Mesenchymal stem cell (in vitro differentiated cells and primary cell): ENCODE results near the gene DHRSX.

ENCODE experiments used
- DNase-seq: peaks from one replicate; pipeline ENCODE4 v3.0.0-alpha.2; 2013
- H2AFZ ChIP-seq: one replicate; pipeline ENCODE4 v1.6.1; 2013; ENCODE audit warnings: low read depth, mild to moderate bottlenecking, control low read depth, inconsistent platforms, low read length, moderate library complexity
- H2AK5ac ChIP-seq: 2 replicates; pipeline ENCODE4 v1.6.1; 2013; ENCODE audit warnings: low read length, moderate library complexity, mild to moderate bottlenecking, inconsistent platforms; ENCODE audit not compliant: severe bottlenecking
- H2BK120ac ChIP-seq: one replicate; pipeline ENCODE4 v1.6.1; 2013; ENCODE audit warnings: low read depth, mild to moderate bottlenecking, inconsistent platforms, low read length, moderate library complexity
- H2BK12ac ChIP-seq, 2 experiments: one replicate each; pipeline ENCODE4 v1.6.1; 2013; ENCODE audit warnings: inconsistent platforms in 2 of 2, low read length in 2 of 2, mild to moderate bottlenecking in 2 of 2, moderate library complexity in 2 of 2, control low read depth in 1 of 2
- H2BK15ac ChIP-seq: one replicate; pipeline ENCODE4 v1.6.1; 2013; ENCODE audit warnings: mild to moderate bottlenecking, low read depth, inconsistent platforms; ENCODE audit not compliant: poor library complexity, severe bottlenecking
- H2BK5ac ChIP-seq: 2 replicates; pipeline ENCODE4 v1.6.1; 2013; ENCODE audit warnings: low read depth, mild to moderate bottlenecking, low read length, control low read depth, inconsistent platforms; ENCODE audit not compliant: poor library complexity, severe bottlenecking
- H3K14ac ChIP-seq, 2 experiments: one replicate each; pipeline ENCODE4 v1.6.1; 2013; ENCODE audit warnings: inconsistent platforms in 2 of 2, low read length in 2 of 2, control low read depth in 1 of 2, mild to moderate bottlenecking in 1 of 2, moderate library complexity in 1 of 2
- H3K18ac ChIP-seq, 2 experiments: one replicate each; pipeline ENCODE4 v1.6.1; 2013; ENCODE audit warnings: inconsistent platforms in 2 of 2, low read length in 2 of 2, control low read depth in 1 of 2, low read depth in 1 of 2, mild to moderate bottlenecking in 1 of 2
- H3K23ac ChIP-seq, 2 experiments: one replicate each; pipeline ENCODE4 v1.6.1; 2013; ENCODE audit warnings: inconsistent platforms in 2 of 2, low read length in 2 of 2, mild to moderate bottlenecking in 2 of 2, moderate library complexity in 2 of 2, control low read depth in 1 of 2
- H3K27ac ChIP-seq: 2 replicates; pipeline ENCODE4 v1.5.1; 2013; ENCODE audit warnings: mild to moderate bottlenecking, moderate library complexity, low read length, control low read depth, inconsistent platforms; ENCODE audit not compliant: poor library complexity, severe bottlenecking
- H3K27me3 ChIP-seq, 2 experiments: 2 replicates each; pipeline versions ENCODE4 v1.6.1 to v1.7.0; 2013; ENCODE audit warnings: low read length in 2 of 2, mild to moderate bottlenecking in 2 of 2, moderate library complexity in 2 of 2, control low read depth in 1 of 2, inconsistent platforms in 1 of 2; ENCODE audit not compliant: control insufficient read depth in 1 of 2, insufficient read depth in 1 of 2
- H3K36me3 ChIP-seq, 2 experiments: 2 replicates each; pipeline versions ENCODE4 v1.6.1 to v1.7.0; 2013; ENCODE audit warnings: low read length in 2 of 2, control low read depth in 1 of 2, inconsistent platforms in 1 of 2, low read depth in 1 of 2, mild to moderate bottlenecking in 1 of 2; ENCODE audit not compliant: insufficient read depth in 2 of 2, control insufficient read depth in 1 of 2
- H3K4ac ChIP-seq, 2 experiments: one replicate each; pipeline ENCODE4 v1.6.1; 2013; ENCODE audit warnings: inconsistent platforms in 2 of 2, low read length in 2 of 2, mild to moderate bottlenecking in 2 of 2, moderate library complexity in 2 of 2, control low read depth in 1 of 2, low read depth in 1 of 2
- H3K4me1 ChIP-seq: 2 replicates; pipeline ENCODE4 v1.6.1; 2013; ENCODE audit warnings: low read depth, low read length, control low read depth; ENCODE audit not compliant: control insufficient read depth, insufficient read depth
- H3K4me2 ChIP-seq: 2 replicates; pipeline ENCODE4 v1.6.1; 2013; ENCODE audit warnings: low read length, mild to moderate bottlenecking, inconsistent platforms; ENCODE audit not compliant: poor library complexity, severe bottlenecking
- H3K4me3 ChIP-seq, 2 experiments: 2 replicates each; pipeline versions ENCODE4 v1.5.1 to v1.7.0; 2013; ENCODE audit warnings: low read length in 2 of 2, mild to moderate bottlenecking in 2 of 2, control low read depth in 1 of 2, low read depth in 1 of 2; ENCODE audit not compliant: insufficient read depth in 1 of 2
- H3K79me1 ChIP-seq: replicated peaks from 2 replicates; pipeline ENCODE4 v1.6.1; 2013; ENCODE audit warnings: mild to moderate bottlenecking, control low read depth, low read length, inconsistent platforms; ENCODE audit not compliant: poor library complexity, severe bottlenecking
- H3K9ac ChIP-seq: 2 replicates; pipeline ENCODE4 v1.7.0; 2013; ENCODE audit warnings: mild to moderate bottlenecking, low read length, moderate library complexity
- H3K9me3 ChIP-seq: 2 replicates; pipeline ENCODE4 v1.7.0; 2013; ENCODE audit warnings: mild to moderate bottlenecking, low read length; ENCODE audit not compliant: control insufficient read depth
- H4K8ac ChIP-seq: one replicate; pipeline ENCODE4 v1.6.1; 2013; ENCODE audit warnings: inconsistent platforms, mild to moderate bottlenecking, low read length, moderate library complexity
- H4K91ac ChIP-seq: one replicate; pipeline ENCODE4 v1.6.1; 2013; ENCODE audit warnings: mild to moderate bottlenecking, low read length, inconsistent platforms
- WGBS: methylation state at CpG from one replicate; pipeline ENCODE4 v1.1.7; 2013; ENCODE audit warnings: mixed read lengths; 5-methylcytosine and 5-hydroxymethylcytosine counted together

The DHRSX gene

DNA sequence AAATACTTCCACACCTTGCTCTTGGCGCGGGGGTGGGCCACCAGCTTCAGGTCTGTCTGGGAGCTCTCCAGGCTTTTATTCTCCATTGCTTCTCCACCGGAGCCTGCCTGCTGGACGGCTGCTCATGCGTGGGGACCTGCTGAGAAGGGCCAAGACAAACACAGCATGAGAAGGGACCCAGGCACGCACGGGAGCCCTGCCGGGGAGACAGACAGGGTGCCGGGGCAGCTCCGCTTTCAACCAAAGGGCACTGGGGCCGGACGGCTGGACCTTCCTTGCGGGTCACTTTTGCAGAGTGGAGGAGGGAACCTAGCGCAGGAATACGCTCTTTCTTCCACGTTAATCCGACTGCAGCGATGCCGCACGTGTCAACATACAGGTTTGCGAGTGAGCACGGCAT lies 10.1 kb downstream of the DHRSX start:
- H3K79me1 ChIP-seq: peaks cover 54% of the 10 kb centered on the region
- H3K4ac ChIP-seq: no peak overlapping the region
- no peak overlapping the region for H3K18ac ChIP-seq
- H3K23ac ChIP-seq: no peak overlapping the region
- peaks cover 53 to 56% of the 10 kb centered on the region in 2 experiments for H3K36me3 ChIP-seq
- H2BK12ac ChIP-seq: no peak overlapping the region
- H2AFZ ChIP-seq: no peak overlapping the region
- no peak overlapping the region for H3K14ac ChIP-seq
- no peak overlapping the region for H3K4me3 ChIP-seq
- H2BK5ac ChIP-seq: no peak overlapping the region
- H3K4me1 ChIP-seq: peaks cover 12% of the 10 kb centered on the region
- H3K9ac ChIP-seq: no peak overlapping the region
- no peak overlapping the region for H2BK15ac ChIP-seq
- no peaks in the 10 kb centered on the region for H3K9me3 ChIP-seq
- no peak for DNase-seq
- no peak overlapping the region for H4K8ac ChIP-seq
- WGBS: 98% methylated on average over 22 of the region's 22 CpGs
- no peak overlapping the region for H4K91ac ChIP-seq
- no peaks in the 10 kb centered on the region for H3K27me3 ChIP-seq
- H3K4me2 ChIP-seq: no peak overlapping the region
- no peak overlapping the region for H2AK5ac ChIP-seq
- no peak overlapping the region for H2BK120ac ChIP-seq
- H3K27ac ChIP-seq: no peak overlapping the region

DNA sequence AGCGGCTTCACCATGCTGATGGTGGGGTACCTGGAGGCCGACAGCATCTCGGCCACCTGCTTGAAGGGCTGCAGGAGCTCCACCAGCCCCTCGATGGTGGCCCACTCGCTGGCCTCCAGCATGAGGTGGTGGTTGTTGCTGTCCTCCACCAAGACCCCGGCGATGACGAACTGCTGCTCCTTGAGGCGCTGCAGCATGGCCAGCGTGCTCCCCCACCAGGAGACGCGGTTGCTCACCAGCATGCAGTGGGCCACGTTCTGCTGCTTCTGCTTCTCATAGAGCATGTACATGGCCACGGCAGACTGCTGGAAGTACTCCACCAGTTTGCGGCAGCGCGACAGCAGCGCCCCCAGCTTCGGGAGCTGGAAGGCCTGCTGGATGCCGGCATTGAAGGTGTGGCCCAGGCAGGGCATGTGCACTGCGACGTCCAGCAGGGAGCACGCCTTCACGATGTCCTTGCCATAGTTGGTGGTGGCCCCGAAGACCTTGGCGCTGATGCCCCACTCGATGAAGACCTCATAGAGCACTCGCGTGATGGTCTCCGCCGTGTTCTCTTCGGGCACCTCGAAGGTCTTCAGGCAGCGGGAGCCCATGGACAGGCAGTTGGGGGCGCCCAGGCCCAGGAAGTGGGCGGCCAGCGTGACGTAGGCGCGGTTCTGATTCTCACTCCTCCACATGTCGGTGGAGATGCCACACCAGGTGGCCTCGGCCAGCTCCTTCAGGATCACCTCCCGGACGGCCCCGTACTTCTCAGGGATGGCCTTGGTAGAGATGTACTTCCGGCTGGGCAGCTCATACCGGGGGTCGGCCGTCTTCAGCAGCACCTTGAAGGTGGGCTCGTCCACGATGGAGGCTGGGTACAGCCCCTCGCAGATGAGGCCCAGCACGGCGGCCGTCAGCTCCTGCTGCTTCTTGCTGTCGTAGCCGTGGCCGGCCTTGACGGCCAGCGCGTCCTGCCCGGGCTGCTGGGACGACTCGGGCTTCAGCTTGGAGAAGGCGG lies 11.0 kb downstream of the DHRSX start:
- Histone ChIP-seq H2BK120ac (no peak overlapping the region), H3K9ac (no peak overlapping the region), H3K27ac (no peak overlapping the region), H4K8ac (no peak overlapping the region), H3K4me3 (no peak overlapping the region), H2BK15ac (no peak overlapping the region), H2AK5ac (no peak overlapping the region), H3K18ac (no peak overlapping the region), H3K4me1 (peaks cover 16% of the 10 kb centered on the region), H2AFZ (no peak overlapping the region), H3K4me2 (no peak overlapping the region), H3K23ac (no peak overlapping the region), H4K91ac (no peak overlapping the region), H3K4ac (no peak overlapping the region), H3K79me1 (peaks cover 53% of the 10 kb centered on the region), H3K36me3 (peaks cover 49 to 53% of the 10 kb centered on the region in 2 experiments), H3K14ac (no peak overlapping the region), H3K27me3 (no peaks in the 10 kb centered on the region), H2BK12ac (no peak overlapping the region), H3K9me3 (no peaks in the 10 kb centered on the region), H2BK5ac (no peak overlapping the region)
- DNase-seq: no peak
- WGBS: 98% methylated on average over 65 of the region's 65 CpGs

DNA sequence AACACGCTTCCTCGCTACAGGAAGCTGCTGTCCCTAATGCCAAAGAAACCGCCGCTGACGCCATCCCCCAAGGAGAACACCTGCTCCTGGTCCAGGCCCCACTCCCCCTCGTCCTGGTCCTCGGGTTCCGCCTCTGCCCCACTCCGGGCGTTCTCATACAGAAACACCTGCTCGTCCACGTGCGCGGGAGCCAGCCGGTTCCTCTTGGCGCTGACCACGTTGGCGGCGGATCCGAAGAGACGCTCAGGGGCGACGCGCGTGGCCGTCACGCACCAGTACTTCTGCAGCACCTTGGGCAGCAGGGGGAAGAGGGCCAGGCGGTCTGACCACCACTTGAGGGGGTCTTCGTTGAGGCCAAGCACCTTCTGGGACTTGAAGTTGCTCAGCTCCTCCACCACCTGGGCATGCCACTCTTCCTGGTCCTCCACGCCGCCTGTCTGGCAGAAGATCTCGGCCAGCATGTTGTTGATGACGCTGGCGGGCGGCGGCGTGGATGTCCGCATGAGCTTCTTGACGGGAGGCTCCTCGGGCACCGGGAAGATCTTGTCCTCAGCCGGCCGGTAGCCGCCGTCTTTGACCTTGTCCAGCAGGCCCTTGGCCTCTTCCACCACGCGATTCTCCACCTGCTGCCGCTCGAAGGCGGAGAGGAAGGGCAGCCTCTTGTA lies 12.0 kb downstream of the DHRSX start:
- H3K79me1 ChIP-seq: peaks cover 56% of the 10 kb centered on the region
- H3K18ac ChIP-seq: no peak overlapping the region
- 98% methylated on average over 50 of the region's 50 CpGs for WGBS
- no peak overlapping the region for H3K14ac ChIP-seq
- H3K27me3 ChIP-seq: no peaks in the 10 kb centered on the region
- peaks cover 16% of the 10 kb centered on the region for H3K4me1 ChIP-seq
- H4K91ac ChIP-seq: no peak overlapping the region
- no peak for DNase-seq
- no peak overlapping the region for H3K9ac ChIP-seq
- H3K27ac ChIP-seq: no peak overlapping the region
- no peak overlapping the region for H2AK5ac ChIP-seq
- H2BK12ac ChIP-seq: no peak overlapping the region
- no peak overlapping the region for H2BK15ac ChIP-seq
- peaks cover 52 to 53% of the 10 kb centered on the region in 2 experiments for H3K36me3 ChIP-seq
- H2AFZ ChIP-seq: no peak overlapping the region
- H3K4me2 ChIP-seq: no peak overlapping the region
- no peak overlapping the region for H4K8ac ChIP-seq
- no peak overlapping the region for H2BK120ac ChIP-seq
- no peak overlapping the region for H3K23ac ChIP-seq
- no peak overlapping the region for H3K4ac ChIP-seq
- H3K9me3 ChIP-seq: no peaks in the 10 kb centered on the region
- no peak overlapping the region for H2BK5ac ChIP-seq
- H3K4me3 ChIP-seq: no peak overlapping the region

DNA sequence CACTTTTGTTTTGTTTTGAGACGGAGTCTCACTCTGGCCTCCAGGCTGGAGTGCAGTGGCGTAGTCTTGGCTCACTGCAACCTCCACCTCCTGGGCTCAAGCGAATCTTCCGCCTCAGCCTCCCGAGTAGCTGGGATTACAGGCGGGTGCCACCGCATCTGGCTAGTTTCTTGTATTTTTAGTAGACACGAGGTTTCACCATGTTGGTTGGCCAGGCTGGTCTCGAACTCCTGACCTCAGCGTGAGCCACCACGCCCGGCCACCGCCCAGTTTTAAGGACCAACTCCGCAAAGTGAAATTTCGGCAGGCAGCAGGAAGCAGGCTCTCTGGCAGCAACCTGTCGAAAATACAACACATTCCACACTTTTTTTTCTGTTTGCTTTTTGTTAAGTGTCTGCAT lies 13.4 kb downstream of the DHRSX start:
- no peak overlapping the region for H3K14ac ChIP-seq
- H2AFZ ChIP-seq: no peak overlapping the region
- no peaks in the 10 kb centered on the region for H3K27me3 ChIP-seq
- H3K23ac ChIP-seq: no peak overlapping the region
- H3K27ac ChIP-seq: no peak overlapping the region
- DNase-seq: no peak
- no peak overlapping the region for H4K91ac ChIP-seq
- no peak overlapping the region for H2AK5ac ChIP-seq
- H4K8ac ChIP-seq: no peak overlapping the region
- no peak overlapping the region for H2BK120ac ChIP-seq
- no peak overlapping the region for H2BK15ac ChIP-seq
- 95% methylated on average over 15 of the region's 16 CpGs for whole genome bisulfite sequencing
- peaks cover 49 to 53% of the 10 kb centered on the region in 2 experiments for H3K36me3 ChIP-seq
- peaks cover 16% of the 10 kb centered on the region for H3K4me1 ChIP-seq
- no peak overlapping the region for H3K9ac ChIP-seq
- no peak overlapping the region for H3K18ac ChIP-seq
- no peak overlapping the region for H2BK12ac ChIP-seq
- H3K79me1 ChIP-seq: peaks cover 54% of the 10 kb centered on the region
- no peak overlapping the region for H3K4me2 ChIP-seq
- no peak overlapping the region for H3K4ac ChIP-seq
- no peak overlapping the region for H3K4me3 ChIP-seq
- no peaks in the 10 kb centered on the region for H3K9me3 ChIP-seq
- no peak overlapping the region for H2BK5ac ChIP-seq
